Hematopoietic multipotent progenitor cell treated with erythropoietin and hydrocortisone succinate and interleukin-3 and kit ligand, for 6 days (in vitro differentiated cells): ENCODE data around the gene AMOTL2.

ENCODE experiments used
- DNase-seq: peaks from one replicate; pipeline ENCODE4 v3.0.0-alpha.2; 2015

The AMOTL2 gene

DNA sequence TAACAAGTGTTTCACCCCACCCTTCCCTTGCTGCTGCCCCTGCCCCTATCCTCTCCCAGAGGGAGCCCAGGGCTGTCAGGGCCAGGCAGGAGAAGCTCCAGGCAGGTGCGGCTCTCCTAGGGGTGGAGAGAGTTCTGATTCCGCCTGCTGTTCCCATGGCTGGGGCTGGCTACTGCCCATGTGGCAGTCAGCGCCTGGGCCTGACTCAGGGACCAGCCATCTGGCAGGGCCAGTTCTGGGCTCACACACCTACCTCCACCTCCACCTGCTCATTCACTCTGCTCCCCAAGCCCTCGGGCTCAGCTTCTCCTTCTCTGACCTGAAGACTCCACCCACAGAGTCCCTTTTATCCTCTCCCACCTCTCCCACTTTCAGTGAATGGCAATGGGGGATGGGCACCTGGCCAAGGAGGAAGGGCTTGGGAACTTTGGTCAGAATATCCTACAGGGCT, 23.4 kb downstream of the AMOTL2 start:
- DNase-seq: no peak

DNA sequence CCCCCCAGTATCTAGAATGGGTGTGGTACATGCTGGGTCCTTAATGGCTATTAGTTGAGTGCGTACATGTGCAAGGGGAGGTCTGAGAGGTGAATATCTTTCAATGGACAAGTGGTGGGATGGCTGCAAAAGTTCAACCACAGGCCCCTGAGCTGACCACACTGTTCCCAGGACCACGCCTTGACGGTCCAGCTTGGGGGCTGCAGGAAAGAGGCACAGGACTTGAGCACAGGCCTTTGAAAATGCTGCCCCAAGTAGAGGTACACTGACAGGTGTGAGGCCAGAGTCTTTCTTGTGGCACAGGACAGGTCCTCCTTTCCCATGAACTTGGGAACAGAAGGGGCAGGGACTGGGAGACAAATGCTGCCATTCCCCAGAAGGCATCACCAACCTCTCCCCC, 24.0 kb downstream of the AMOTL2 start:
- no peak for DNase-seq

DNA sequence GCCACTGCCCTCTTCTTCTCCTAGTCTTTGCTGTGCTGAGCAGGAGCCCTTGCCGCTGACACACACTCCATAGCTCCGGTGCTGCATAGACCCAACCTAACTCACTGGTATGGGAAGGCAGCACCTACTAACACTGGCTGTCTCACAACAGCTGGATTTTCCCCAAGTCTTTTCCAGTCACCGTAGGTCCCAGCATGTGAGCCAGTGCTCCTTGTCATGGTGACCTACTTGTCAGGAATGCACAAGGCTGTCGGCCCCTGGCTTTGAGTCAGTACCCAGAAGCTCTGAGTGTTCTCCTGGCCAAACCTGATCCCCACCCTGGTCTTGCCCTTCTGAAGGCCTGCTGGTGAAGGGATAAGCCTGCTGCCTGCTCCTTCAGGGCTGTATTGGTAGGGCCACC, 25.7 kb downstream of the AMOTL2 start:
- DNase-seq: no peak

DNA sequence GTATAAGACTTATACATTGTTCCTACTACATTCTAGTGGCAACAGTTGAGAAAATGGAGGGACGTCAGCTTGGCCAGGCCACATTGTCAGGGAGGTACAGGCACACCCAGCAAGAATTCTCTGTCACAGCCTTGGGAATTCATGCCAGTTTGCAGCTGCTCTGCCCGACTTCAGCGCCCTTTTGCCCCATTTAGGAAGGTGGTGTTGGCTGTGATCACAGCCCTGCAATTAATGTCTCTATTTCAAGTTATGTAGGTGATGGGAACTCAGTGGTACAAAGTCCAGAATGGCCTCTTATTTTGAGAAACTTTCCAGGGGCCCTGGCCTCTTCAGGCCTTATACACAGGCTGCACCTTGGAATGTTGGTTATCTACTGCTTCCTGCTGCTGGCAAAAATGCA, 26.7 kb downstream of the AMOTL2 start:
- no peak for DNase-seq

DNA sequence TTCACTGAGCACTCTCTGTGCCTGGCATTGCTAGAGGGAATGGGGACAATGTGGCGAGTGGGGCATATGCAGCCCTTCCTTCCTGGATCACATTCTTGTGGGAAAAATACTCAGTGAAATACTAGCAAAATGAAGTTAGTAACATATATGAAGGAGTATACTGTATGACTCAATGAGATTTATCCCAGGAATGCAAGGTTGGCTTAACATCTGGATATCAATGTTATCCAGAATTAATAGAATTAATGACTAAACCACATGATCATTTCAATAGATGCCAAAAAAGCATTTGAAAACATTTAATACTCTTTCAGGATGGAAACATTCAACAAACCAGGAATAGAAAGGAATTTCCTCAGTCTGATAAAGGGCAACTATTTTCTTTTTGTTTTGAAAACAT, 27.5 kb downstream of the AMOTL2 start:
- DNase-seq: no peak

DNA sequence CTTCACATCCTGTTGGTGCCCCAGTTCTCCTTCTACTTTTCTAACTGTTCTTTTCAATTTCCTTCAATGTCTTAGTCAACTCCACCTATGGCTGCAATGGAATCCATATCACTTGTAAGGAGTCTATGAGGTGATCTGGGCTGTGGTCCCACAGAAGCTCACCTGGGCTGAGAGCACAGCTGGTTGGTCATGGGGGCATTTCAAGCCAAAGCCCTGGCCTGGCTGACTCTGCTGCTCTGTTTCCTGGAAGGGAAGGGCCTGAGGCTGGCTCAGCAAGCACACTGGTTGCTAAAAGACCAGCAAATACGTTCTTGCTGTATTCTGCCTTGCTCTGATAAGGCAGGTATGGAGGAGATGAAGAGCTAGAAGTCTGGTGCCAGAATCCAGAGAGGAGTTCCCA, 29.0 kb downstream of the AMOTL2 start:
- DNase-seq: no peak

DNA sequence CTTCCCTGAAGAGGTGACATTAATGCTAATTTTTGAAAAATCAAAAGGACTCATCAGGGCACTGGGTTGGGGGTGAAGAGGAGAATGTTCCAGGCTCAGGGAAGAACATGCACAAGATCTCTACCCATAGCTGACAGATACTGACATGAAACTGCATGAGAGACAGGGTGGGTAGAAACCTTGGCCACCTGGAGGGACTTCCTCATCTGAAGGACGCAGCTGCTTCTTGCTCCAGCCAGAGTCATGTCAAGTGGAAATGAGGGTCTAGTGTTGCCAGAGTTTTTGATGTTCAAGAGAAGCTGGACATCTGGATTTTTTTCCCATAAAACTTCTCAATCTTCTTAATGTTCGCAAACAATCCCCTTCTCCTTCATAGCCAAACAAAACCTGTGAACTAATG, 29.7 kb downstream of the AMOTL2 start:
- no peak for DNase-seq

DNA sequence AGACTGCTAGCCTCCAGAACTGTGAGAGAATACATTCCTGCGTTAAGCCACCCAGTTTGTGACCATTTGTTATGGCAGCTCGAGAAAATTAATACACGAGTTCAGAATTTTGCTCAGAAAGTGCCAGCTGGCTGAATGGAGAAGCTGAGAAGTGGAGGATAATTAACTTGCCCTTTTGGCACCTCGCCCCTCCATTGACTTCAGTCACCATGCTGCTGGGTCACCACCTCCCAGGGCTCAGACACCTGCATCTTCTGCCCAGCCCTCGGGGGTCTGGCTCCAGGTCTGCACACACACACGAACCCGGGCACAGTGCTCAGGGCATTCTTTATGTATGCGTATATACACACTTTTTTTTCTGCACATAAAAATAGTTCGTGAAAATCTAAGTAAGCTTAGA, 32.0 kb downstream of the AMOTL2 start:
- DNase-seq: no peak

DNA sequence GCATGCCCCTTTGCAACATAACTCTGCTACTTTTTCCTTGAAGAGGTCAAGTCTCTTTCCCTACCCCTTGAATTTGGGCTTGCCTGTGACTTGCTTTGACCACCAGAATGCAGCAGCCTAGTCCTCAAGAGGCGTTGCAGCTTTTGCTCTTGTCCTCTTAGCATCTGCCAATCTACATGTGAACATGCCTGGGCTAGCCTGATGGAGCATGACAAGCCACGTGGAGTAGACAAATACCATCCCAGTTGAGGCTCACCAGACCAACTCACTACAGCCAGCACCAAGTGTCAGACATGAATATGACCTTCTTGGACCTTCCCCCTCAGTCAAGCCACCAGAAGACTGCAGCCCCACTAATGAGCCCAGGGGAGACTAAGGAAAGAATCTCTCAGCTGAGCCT, 32.9 kb downstream of the AMOTL2 start:
- DNase-seq: no peak

DNA sequence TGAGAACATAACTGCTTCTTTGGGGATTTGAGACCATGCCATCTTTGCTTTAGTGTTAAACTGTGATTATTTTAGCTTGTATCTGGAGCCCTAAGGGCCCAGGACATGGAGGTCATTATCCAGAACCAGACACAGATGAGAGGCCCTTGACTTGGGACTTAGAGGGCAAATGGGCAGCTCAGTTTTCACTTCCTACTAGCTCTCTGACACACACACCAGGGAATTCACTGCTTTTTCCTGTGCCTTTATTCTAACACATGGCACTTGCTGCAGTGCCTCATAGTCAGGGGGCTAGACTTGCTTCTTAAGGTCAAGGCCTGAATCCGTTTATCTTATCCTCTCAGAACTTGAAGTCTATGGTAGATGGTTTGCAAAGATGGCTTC, 33.3 kb downstream of the AMOTL2 start:
- no peak for DNase-seq

DNA sequence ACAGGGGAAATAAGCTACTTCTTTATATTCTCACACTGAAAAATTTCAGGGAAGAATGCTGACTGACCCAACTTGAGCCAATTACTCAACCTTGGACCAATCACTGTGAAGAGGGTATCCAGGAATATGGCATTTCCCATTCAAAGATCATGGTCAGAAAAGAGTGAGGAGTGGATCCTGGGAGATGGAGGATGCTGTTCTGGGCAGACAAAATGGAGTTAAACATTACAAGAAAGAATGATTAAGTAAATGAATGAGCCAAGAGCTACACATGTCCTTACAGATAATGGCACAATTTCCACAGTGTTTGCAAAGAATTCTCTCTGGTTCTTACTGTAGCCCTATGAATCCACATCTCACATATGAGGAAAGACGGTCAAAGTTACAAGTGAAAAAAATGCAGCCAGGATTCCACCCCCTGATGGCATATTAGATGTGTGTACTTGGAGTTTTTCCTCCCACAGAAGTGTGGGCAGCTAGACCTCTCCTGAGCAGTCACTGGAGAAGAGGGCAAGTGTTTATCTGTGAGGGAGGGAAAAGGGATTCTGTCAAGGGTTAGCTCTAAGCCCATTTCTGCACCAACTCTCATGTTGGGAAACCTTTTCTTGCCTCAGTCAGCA, 33.8 kb downstream of the AMOTL2 start:
- DNase-seq: no peak

DNA sequence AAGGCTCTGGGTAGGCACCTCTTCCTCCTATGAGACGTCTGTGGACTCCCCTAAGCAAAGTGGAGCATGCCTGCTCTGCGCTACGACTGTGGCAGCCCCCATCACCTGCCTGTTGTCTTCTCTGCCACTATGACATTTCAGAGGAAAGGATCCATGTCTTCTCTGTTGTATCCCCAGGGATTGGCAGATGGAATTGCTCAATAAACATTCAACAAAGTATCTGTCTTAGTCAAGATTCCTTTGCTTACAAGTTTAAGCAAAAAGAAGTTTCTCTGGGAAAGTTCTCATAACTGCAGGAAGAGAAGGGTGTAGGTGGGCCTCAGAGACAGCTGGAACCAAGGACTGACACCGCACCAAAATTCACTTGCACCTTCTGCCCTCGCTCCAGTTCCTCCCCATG, 34.3 kb downstream of the AMOTL2 start:
- DNase-seq: no peak

DNA sequence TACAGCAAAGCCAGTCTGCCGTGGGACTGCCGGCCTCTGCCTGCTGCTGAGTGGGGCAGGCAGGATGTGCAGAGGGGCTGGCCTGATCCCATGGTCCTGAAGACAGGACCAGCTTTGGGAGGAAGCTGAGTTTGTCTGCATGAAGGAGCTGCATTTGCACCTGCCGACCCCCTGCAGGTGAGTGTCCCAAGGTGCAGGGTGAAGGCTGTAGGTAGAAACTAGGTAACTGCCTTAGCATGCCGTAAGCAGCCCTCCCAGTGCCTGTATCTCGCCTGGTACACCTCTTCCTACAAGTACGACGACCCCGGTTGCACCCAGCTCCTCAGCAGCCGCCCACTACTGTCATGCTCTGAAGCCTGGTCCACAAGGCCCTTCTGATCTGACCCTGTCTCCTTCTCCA, 34.9 kb downstream of the AMOTL2 start:
- no peak for DNase-seq

DNA sequence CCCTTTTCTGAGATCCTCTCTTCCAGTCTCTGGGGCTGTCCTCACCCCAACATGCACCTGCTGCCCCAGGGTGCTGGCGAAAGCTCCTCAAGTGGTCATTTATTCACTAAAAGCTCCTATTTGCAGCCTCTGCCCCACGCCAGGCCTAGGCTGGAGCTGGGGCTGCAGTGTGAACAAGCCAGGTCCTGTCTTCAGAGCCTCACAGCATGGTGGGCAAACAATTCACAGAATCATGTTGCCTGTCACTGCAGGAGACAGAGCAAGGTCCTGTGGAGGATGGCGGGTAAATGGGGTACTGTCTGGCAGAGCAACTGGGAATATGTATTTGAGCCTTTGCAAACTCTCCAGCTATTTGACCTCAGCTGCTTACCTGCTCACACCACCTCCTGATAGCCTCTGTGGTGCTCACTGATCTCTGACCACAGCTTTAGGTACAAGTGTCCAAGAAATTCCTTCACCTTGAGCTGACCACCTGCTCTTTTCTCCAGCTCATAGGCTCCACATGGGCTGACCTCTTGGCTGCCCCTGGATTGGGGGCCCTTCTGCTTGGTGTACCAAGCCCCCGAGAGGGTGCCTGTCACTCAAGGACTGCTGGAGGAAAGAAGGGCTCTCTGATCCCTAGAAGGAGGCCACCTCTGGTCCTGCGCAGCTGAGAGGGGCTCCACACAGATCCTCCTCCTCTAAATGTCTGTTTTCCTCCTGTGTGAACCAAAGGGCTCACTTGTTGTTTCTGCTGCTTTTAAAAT, 35.6 kb downstream of the AMOTL2 start:
- no peak for DNase-seq

DNA sequence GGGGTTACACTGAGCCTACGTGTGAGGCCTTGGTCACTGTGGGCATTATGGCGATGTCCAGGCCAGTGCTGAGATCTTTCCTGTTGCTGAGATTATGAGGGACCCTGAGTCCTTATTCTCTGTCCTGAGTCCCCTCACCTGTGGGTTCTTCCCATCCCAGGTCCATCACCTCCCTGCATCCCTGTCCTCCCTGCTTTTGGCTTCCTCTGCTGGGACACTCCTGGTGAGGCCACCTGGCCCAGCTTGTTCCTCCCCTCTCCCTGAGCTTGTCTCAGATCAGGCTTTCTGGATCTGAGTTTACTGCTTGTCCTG, 36.1 kb downstream of the AMOTL2 start:
- no peak for DNase-seq

DNA sequence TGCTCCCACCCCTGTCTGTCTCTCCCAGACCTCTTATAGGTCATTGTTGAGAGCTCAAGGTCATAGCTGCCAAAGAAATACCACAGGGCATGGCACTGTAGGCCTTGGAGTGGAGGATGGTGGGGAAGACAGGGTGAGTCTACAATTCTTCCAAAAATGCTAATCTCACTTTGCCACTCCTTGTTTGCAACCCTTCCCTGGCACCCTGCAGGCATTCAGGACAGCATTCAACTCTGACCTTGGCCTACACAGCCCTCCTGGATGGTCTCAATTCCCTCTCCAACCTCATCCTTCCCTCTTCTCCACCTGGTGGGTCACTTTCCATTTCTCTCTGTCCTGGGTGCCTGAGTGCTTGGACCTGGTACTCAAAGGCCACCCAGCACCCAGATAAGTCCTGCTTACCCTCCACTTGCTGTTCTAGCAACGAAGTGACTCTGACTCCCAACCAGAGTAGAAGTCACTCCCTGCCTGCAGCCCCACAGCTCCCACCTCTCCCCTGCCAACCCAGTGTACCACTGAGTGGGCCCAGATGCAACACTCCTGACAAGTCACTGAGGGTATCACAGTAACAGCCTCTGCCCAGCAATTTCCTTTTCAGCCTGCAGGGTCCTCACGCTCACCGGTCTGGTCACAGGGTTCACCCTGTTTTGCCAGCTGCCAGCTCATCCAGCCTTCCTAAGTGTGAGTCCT, 36.6 kb downstream of the AMOTL2 start:
- no peak for DNase-seq

DNA sequence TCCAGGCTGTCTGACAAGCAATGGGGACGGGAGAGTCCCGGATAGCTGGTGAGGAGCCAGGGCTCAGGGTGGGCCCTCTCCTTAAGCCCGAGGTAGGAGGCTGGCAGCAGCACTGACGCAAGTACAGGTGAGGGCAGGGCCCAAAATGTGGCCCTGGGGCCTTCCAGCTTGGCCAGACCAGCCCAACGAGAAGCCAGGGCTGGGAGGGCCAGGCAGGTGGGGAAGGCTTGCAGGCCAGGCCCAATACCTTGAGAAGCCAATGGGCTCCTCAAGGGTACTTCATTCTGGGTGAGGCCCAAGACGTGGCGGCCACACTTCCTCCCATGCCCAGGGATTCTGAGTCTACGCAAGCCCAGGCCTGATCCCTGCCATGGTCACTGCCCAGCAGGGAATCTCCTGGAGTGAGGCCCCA, 37.2 kb downstream of the AMOTL2 start:
- no peak for DNase-seq

DNA sequence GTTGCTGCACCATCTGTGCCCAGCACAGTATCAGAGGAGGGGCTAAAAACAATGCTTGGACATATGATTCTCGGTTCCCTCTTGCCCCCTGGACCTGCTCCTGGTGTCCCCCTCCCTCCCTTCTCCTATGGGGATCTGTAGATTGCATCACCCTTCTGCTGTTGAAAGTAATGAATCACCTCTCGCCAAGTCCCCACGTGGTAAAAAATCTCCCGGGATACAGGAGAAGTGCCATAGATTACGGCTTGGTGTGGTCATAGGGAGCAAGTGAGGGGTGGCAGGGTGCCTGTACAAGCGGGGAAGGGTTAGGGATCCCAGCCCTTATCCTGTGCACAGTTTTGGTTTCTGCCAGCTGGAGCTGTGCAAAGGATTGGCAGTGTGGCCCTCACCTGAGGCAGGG, 37.7 kb downstream of the AMOTL2 start:
- no peak for DNase-seq

DNA sequence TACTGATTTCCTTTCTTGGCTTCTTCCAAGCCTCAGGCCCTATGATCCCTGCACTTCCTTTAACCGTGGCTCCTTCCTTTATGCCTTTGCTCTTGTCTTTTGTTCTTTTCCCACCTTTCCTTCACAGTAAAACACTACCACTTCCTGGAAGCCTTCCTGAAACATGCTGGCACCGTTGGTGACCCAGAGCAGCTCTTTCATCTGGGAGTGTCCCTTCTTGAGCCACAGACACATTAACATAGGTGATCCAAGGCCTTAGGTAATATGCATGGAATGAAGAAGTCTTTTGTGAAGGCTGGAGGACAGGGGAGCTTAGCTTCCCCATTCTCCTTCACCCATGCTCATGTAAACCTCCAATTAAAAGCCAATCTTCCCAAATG, 39.4 kb downstream of the AMOTL2 start:
- no peak for DNase-seq

DNA sequence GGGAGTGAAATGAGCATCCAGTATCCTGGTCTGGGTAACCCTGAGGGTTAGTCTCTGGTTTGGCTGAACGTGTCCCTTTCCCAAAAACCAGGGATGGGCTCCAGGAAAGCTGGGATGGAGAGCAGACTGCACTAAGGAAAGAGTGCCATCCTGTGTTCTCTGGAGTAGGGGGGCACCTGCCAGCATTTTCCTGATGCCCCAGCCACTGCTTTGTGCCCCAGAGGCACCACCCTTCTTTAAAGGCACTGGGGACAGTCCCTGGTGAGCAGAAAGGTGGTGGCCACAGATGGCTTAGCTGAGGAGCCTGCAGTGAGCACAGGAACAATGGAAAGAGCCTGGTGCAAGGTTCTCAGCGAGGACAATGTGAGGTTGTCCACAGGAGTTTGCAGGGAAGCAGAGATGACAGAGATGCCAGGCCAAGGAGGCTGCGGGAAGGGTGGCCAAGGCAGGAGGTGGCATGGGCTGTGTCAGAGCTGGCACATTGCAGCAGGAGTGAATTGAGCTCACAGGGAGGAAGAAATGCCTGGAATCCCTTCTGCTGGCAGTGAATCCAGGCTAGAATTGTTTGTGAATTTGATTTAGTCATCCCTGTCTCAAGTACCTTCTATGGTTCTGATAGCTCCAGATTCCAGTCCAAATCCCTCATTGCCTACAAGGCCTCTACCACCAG, 39.9 kb downstream of the AMOTL2 start:
- no peak for DNase-seq

DNA sequence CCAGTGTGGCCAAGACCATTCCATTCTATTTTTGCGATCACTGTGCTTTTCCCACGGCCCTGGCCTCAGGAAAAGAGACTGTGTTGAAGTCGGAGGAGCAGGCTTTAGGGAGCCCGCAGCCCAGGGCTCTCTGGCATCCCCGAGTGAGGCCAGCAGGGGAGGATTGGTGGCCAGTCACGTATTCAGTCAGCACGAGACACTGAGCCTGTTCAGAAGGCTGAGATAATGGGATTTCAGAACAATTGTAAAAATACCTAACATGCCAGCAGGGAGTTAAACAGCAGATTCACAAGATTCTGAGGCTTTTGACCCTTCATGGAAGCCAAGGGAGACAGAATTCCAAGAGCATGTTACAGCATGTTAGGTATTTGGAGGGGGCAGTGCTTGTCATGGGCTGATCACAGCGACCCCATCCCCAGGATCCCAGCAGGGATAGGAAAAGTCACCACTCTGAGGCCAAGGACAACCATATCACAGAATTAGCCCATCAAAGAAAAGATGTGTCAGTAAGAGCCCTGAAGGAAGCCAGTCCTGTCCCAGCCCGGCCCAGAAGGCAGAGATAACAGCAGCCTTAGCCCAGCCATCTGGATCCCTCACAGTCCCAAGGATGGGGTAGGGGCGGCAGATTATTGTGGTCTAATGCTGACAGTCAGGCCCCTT, 40.6 kb downstream of the AMOTL2 start:
- DNase-seq: no peak

DNA sequence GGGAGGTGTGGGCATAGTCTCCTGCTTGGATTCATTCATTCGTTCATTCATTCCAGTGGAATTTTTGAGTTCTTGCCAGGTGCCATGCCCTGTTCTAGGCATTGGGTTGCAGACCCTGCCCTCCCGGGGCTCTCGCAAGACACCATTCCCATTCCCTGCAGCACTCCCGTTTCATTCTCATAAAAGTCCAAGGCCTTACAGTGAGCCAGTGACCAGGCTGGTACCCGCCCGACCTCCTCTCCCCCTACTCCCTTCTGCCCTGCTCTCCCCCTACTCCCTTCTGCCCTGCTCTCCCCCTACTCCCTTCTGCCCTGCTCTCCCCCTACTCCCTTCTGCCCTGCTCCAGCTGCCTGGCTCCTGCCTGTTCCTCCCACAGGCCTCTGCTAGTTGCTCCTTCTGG, 41.9 kb downstream of the AMOTL2 start:
- no peak for DNase-seq

DNA sequence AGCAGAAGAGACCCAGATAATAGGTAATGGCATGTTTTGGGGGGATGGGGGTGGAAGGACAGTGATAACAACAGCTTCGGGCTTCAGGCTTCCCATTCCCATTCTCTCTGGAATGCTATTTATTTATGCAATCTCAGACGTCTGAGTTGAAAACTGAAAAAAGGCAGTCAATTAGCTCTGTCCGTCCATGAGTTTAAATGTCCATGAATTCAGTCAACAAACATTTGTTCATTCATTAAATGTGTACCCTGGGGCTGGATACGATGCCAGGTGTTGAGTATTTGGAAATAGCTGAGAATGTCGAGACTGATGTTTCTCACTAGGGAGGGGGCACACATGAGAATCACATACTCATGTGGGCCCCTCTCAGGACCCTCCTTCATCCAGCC, 42.4 kb downstream of the AMOTL2 start:
- no peak for DNase-seq
